GM12864 (cell line): ENCODE data around the gene ARPC1A.
"Not testable (repeated sequence)": the region's sequence is repeated elsewhere in the genome, so short reads cannot be mapped to it uniquely, and the experiment has no call there.

ENCODE experiments used
- DNase-seq: peaks from one replicate; pipeline ENCODE4 v3.0.0-alpha.2; 2011; ENCODE audit warnings: low read depth
- H3K4me3 ChIP-seq: 2 replicates; pipeline ENCODE4 v1.5.1; 2011; ENCODE audit warnings: mild to moderate bottlenecking, low read depth, low read length, control low read depth
- TF ChIP-seq, protein P1 (sequence below): IDR thresholded peaks from 2 replicates; pipeline ENCODE4 v1.5.1; 2011; ENCODE audit warnings: low read depth, mild to moderate bottlenecking, moderate library complexity, low read length, control low read depth, inconsistent platforms; ENCODE audit errors: missing control alignments

The ARPC1A gene

DNA sequence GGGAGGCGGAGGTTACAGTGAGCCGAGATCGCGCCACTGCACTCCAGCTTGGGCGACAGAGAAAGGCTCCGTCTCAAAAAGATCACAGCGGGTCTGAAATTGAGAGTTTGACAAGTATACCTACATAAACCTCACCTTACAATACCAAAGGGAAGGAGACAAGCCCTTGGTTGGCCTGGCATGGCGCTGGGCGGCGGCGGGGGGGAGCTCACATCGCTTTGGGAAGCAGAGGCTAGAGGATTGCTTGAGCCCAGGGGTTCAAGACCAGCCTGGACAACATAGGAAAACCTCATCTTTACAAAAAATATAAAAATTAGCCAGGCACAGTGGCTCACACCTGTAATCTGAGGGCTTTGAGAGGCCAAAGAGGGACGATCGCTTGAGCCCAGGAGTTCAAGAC lies 1.1 kb upstream of the ARPC1A start:
- TF ChIP-seq, protein P1, sequence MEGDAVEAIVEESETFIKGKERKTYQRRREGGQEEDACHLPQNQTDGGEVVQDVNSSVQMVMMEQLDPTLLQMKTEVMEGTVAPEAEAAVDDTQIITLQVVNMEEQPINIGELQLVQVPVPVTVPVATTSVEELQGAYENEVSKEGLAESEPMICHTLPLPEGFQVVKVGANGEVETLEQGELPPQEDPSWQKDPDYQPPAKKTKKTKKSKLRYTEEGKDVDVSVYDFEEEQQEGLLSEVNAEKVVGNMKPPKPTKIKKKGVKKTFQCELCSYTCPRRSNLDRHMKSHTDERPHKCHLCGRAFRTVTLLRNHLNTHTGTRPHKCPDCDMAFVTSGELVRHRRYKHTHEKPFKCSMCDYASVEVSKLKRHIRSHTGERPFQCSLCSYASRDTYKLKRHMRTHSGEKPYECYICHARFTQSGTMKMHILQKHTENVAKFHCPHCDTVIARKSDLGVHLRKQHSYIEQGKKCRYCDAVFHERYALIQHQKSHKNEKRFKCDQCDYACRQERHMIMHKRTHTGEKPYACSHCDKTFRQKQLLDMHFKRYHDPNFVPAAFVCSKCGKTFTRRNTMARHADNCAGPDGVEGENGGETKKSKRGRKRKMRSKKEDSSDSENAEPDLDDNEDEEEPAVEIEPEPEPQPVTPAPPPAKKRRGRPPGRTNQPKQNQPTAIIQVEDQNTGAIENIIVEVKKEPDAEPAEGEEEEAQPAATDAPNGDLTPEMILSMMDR: no peak
- no peak for DNase-seq
- H3K4me3 ChIP-seq: peak overlapping the region; percentile 83; the same call in 1 of the 2 replicates

DNA sequence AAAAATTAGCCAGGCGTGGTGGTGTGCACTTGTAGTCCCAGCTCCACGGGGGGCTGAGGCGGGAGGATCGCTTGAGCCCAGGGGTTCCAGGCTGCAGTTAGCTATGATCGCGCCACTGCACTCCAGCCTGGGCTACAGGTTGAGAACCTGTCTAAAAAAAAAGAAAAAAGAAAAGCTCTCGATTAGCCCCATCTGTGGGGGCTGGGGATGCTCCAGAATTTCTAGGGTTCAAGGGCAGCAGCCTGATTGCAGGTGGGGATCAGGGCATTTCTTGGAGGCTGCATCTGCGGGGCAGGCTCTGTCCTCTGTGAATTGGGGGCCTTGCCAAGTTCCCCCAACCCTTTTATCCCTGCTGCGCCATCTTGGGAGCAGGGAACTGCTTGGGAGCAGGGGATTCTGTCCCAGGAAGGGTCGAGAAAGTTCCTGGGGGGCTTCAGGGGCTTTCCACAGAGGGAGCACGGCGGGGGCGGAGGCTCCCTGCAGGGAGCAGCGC lies 651 bp upstream of the ARPC1A start:
- DNase-seq: no peak
- TF ChIP-seq, protein P1: no peak

DNA sequence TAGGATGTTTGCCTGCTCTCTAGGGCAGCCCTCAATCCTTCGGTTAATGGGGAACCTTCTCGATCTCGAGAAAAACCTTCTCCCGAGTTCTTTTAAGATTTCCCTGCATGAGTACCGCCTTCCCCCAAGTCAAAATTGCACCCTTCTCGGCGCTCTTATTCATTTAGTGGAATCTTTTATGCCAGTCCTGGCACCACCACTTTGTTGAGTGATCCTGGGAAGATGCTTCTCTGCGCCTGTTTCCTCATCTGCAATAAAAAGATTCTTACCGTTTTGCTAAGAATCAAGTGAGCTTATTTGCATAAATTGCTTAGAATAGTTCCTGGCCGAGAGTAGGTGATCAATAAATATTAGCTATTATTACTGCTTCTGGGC lies 697 bp downstream of the ARPC1A start:
- TF ChIP-seq, protein P1: no peak
- DNase-seq: no peak
- H3K4me3 ChIP-seq: peak overlapping the region; percentile 83

More for the DNA sequence above, 651 bp upstream of the ARPC1A start:
- peak overlapping the region; percentile 83 for H3K4me3 ChIP-seq

DNA sequence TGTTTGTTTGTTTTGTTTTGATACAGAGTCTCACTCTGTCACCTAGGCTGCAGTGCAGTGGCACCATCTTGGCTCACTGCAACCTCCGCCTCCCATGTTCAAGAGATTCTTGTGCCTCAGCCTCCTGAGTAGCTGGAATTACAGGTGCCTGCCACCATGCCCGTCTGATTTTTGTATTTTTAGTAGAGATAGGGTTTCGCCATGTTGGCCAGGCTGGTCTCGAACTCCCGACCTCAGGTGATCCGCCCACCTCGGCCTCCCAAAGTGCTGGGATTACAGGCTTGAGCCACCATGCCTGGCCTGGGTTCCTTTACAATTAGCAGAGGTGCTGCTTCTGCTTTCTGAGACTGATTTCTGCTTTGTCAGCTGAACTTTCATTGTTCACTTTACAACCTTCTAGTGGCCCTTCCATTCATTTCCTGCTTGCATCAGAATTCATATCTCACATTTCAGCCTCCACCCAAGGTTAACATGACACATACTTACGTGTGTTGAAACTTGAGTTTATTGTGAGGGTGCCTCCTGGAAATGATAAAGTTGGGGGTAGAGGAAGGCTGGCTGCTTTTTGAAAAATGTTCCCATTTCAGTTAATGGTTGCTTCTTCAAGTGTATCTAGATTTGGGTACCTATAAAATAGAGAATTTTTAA lies 4.7 kb downstream of the ARPC1A start:
- not testable (repeated sequence) for DNase-seq, H3K4me3 ChIP-seq

DNA sequence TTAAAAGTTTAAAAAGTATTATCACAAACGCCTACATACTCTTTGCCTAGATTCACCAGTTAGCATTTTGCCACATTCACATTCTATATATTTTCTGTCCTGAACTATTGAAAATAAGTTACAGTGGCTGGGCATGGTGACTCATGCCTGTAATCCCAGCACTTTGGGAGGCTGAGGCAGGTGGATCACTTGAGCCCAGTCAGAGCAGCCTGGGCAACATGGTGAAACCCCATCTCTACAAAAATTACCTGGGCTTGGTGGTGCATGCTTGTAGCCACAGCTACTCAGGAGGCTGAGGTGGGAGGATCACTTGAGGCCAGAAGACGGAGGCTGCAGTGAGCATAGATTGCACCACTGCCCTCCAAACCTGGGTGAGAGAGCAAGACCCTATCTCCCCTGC lies 5.3 kb downstream of the ARPC1A start:
- no peak for DNase-seq
- no peak overlapping the region for H3K4me3 ChIP-seq
- TF ChIP-seq, protein P1: no peak

DNA sequence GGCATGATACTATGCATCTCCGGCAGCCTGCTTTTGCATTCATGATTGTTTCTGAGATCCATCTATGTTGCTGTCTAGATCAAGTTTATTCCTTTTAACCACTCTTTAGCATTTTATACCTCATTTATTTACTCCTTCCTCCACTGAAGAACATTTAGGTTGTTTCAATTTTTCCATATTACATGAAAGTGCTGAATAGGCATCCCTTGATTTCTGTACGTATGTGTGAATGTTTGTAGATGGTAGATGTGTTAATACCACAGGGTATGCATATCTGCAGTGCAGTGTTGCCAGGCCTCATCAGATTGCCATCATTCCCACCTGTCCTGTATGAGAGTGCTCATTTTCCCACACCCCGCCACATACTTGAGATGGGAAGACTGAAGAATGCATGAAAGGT lies 13.9 kb downstream of the ARPC1A start:
- TF ChIP-seq, protein P1: no peak
- no peak overlapping the region for H3K4me3 ChIP-seq
- DNase-seq: no peak

DNA sequence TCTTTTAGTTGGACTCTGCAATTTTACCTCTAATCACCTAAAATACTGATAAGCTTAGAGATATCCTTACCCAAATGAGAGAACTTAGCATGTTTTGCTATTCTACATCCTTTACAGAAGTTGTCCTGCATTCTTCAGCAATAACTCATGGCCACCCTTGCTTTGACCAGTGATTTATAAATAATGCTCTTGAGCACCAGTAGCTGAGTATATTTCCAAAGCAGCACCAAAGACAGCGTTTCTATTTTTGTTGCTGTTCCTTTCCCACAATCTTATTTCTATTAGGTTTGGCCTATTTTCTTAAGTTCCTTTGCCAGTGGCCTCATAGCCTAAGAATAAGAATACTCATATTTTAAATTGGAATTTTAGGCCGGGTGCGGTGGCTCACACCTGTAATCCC lies 15.0 kb downstream of the ARPC1A start:
- TF ChIP-seq, protein P1: no peak
- no peak overlapping the region for H3K4me3 ChIP-seq
- DNase-seq: no peak
